HG02938 (cell line): ENCODE measurements around the gene FSHR.

ENCODE experiments used
- ATAC-seq: cut with Tn5 transposase; IDR thresholded peaks from one replicate; pipeline ENCODE4 v1.9.1; 2021; ENCODE audit warnings: mild to moderate bottlenecking, moderate library complexity; ENCODE audit not compliant: unreplicated experiment

The FSHR gene

GRCh38 chr2:49154140-49154539 is at the start of gene FSHR:
Gene FSHR (minus strand): TSS chr2:49154515. CDS start chr2:49154417, 98 bp downstream.
- no peak for ATAC-seq

GRCh38 chr2:49199266-49199665 is 45.0 kb upstream of the FSHR start:
- no peak for ATAC-seq

GRCh38 chr2:49194701-49195100 is 40.4 kb upstream of the FSHR start:
- ATAC-seq, result no peak

GRCh38 chr2:49192036-49192435 is 37.7 kb upstream of the FSHR start:
- ATAC-seq, result no peak

- ATAC-seq, result no peak
Observed at GRCh38 chr2:49189512-49190225, 35.4 kb upstream of the FSHR start.

- ATAC-seq, result no peak
Observed at GRCh38 chr2:49186050-49186648, 31.8 kb upstream of the FSHR start.

- no peak for ATAC-seq
Observed at GRCh38 chr2:49178656-49179055, 24.3 kb upstream of the FSHR start.

GRCh38 chr2:49177194-49177593 is 22.9 kb upstream of the FSHR start:
- no peak for ATAC-seq

- ATAC-seq, result no peak
Observed at GRCh38 chr2:49175831-49176230, 21.5 kb upstream of the FSHR start.

GRCh38 chr2:49174750-49175149 is 20.4 kb upstream of the FSHR start:
- ATAC-seq, result no peak

GRCh38 chr2:49167131-49167530 is 12.8 kb upstream of the FSHR start:
- no peak for ATAC-seq

- ATAC-seq, result no peak
Observed at GRCh38 chr2:49165662-49166061, 11.3 kb upstream of the FSHR start.

- ATAC-seq, result no peak
Observed at GRCh38 chr2:49164729-49165128, 10.4 kb upstream of the FSHR start.

GRCh38 chr2:49162151-49162550 is 7.8 kb upstream of the FSHR start:
- no peak for ATAC-seq

GRCh38 chr2:49154891-49155290 is 576 bp upstream of the FSHR start:
- no peak for ATAC-seq

- ATAC-seq, result no peak
Observed at GRCh38 chr2:49153252-49153651, 1.1 kb downstream of the FSHR start.

GRCh38 chr2:49152824-49153223 is 1.5 kb downstream of the FSHR start:
- no peak for ATAC-seq

- no peak for ATAC-seq
Observed at GRCh38 chr2:49146401-49146800, 7.9 kb downstream of the FSHR start.

GRCh38 chr2:49131801-49132200 is 22.5 kb downstream of the FSHR start:
- no peak for ATAC-seq

GRCh38 chr2:49129034-49129433 is 25.3 kb downstream of the FSHR start:
- peak; percentile 84 for ATAC-seq

- no peak for ATAC-seq
Observed at GRCh38 chr2:49123600-49123999, 30.7 kb downstream of the FSHR start.

GRCh38 chr2:49122107-49122506 is 32.2 kb downstream of the FSHR start:
- no peak for ATAC-seq

- no peak for ATAC-seq
Observed at GRCh38 chr2:49113046-49113445, 41.3 kb downstream of the FSHR start.
